Islet precursor cell (in vitro differentiated cells): ENCODE measurements around the gene B3GALT6.

ENCODE experiments used
- DNase-seq: peaks from one replicate; pipeline ENCODE4 v3.0.0-alpha.2; 2018

The B3GALT6 gene

DNA sequence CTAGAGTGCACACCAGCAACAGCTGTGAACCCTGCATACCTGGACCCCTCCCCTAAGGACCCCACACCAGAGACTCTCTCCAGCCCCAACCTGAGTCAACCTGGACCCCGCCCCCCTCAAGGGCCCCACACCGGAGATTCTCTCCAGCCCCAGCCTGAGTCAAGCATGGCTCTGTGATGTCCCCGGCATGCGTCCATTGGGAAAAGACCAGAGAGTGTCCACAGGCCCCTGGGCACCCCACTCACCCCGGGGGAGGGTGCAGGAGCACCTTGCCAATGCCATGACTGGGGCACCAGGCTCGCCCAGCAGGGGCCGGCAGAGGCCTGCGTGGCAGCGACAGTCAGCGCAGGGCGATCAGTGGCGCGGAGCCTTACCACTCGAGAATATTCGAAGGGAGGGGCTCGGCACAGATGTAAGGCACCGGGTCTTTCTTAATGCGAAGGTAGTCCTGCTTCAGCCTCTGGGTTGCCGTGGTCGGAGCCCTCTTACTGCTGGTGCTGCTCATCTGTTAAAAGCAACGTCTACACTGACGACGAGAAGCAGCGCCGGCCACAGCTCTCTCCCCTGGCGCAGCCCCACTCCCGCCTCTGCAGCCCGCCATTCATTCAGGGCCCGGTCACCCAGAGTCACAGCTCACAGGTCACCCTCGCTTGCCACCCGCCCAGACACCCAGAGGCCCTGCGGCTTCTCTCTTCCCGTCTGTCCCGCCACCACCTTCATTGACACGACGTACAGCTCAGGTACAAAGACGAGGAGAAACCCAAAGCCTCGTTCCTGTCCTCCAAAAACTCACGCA, 35.6 kb downstream of the B3GALT6 start:
- DNase-seq, result no peak

DNA sequence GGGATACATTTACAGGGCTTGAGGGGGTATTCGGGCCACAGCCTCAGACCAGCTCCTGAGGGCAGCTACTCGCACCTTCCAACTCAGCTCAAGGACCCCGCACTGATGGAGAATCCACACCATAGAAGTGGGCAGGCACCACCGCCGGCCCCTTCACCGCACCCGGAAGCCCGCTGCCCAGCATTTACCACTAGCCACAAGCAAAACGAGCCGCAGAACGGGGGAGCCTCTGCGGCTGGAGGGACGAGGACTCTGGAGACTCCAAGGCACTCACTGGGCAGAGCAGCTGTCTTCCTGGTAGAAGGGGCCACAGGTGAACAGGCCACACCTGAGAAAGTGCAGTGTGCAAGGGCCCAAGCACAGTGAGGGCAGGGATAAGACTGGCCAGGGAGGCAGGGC, 36.2 kb downstream of the B3GALT6 start:
- no peak for DNase-seq

DNA sequence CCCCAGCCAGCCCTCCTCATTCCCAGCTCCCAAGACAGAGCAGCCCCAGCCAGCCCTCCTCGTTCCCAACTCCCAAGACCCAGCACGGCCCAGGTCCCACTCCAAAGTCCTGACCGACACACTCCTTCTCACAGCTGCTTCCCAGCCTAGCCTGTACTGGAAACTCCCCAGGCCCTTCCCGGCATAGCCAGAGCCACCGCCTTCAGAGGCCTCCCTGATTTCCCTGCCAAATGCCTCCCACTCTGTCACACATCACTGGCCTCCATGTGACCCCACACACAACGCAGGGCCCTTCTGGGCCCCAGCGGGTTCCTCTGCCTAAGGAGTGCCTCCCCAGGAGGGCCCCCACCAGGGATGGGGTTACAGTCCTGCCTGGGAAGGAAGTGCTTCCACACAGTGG, 38.8 kb downstream of the B3GALT6 start:
- DNase-seq, result no peak

DNA sequence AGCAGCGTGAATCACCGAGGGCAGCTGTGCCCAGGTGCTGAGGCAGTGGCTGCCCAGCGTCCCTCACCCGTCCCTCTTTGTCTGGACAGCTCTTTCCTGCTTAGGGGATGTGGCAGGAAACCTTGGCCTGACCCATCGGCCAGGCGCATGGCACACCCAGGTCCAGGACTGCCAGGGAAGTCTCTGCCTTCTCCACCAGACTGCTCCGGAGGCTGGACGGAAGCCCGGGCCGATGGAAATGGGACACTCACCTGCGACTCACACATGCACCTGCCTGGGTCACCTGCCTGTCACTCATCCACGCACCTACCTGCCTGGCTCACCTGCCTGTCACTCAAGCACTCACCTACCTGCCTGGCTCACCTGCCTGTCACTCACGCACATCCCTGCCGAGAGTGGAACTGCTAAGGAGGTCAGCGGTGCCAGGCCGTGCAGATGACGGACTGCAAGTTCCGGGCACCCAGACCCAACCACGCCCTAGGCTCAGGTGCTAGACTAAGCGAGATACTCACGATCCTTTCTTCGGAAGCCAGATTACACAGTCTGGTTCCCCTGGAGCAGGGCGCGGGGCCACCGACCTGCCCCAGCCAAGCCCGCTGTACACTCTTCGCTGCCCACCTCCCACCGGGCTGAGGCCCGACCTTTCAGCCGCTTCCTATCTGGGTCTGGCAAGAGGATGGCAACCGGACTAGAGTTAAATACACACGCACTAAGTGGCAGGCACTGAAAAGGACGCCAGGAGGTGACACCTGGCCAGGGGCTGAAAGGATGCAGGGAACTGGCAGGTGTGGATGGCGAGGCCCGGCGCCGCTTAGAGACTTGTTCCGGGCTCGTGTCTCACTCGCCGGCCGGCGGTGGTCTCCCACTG, 40.5 kb downstream of the B3GALT6 start:
- no peak for DNase-seq

DNA sequence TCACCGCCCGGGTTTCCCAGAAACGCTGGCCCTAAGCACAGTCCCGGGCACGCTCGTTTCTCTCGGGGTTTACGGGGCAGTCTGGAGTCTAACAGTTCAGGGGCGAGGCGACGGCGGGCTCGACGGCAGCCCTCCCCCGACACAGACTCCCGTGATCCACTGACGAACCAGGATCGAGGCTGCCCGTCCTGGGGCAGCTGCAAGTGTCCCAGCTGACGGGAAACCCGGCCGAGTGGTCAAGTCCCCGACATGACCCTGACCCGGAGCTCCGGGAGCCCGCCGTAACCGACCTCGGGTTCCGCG, 41.1 kb downstream of the B3GALT6 start:
- no peak for DNase-seq

DNA sequence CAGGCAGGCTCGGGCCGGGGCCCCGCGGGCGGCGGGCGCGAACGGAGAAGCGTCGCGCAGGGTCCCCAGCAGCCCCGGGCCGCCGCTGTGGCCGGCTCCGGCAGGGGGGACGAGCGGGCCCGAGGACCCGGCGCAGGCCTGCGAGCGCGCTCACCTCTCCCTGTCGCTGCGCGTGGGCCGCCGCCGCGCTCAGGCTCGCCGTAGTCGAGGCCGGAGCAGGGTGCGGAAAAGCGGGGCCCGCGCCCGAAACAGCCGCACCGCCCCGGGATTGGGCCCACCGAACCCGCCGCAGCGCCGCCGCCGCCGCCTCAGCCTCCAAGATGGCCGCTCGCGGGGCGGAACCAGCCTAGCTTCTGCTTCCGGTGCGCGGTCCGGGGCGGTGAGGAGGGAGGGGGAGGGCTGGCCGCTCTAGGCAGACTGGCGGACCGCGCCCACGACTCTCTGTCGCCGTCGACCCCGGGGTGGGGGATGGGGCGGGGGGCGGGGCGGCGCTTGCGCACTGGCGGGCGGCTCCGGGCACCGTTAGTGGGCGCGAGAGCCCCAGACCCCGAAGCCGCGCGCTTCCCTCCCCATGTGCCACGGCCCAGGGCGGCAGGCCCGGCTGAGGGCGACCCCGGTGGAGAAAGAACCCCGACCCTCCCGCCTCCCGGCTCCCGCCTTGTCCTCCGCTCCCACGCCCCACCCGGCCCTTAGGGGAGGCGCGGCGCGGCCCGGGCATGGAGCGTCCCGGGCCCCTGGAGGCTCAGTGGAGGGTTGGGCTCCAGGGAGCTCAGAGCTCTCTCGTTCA, 41.7 kb downstream of the B3GALT6 start, which contains the start of gene UBE2J2:
TSS of gene UBE2J2 (minus strand) at position 343 of the 787 bp plus-strand sequence. CDS start 5,862 bp downstream, outside the sequence.
- peak; percentile 94 for DNase-seq

DNA sequence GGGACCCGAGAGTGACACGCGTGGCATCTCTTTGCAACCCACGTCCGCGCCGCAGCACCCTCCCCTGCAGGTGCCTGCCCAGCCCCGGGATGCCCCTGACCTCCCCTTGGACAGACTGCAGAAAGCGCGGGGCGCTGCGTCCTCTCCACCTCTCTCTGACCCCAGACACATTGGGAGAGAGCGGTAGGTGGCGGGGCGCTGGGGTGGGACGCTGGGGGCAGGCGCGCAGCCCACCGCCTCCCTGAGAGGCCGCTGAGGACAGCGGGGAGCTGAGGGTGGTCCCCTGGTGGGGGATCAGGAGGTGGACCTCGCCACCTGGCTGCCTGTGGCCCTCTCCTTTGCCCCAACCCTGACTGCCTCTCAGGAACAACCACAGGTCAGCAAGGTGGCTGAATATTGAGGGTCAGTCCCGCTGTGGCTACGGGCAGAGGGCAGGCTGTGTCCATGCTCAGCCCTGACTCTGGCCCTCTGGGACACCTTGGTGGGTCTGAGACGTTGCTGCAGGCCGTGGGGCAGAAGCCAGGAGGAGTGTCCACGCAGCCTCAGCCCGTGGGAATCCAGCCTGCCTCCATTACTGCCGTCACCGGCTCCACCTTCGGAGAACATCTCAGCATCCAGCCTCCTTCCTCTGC, 42.4 kb downstream of the B3GALT6 start:
- DNase-seq, result no peak

DNA sequence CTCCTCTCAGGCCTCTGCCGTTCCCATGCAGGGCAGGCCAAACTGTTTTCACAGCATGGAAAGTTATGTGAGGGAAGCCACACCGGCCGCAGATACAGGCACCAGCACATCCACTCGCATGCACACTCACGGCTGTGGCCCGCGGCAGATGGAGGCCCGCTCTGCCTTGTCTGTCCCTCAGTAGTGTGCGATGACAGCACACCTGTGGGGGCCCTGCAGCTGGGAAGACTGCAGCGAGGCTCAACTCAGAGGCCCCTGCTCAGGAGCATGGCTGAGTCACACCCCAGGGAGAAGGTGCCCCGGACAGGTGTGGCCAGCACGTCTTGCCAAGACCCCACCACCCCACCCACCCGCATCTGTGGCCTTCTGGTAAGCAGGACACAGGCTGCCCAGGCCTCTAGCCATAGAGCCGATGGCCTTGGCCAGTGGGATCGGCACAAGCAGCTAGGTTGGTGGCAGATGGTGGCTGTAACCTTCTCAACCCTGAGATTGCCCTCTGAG, 42.9 kb downstream of the B3GALT6 start:
- DNase-seq, result no peak

DNA sequence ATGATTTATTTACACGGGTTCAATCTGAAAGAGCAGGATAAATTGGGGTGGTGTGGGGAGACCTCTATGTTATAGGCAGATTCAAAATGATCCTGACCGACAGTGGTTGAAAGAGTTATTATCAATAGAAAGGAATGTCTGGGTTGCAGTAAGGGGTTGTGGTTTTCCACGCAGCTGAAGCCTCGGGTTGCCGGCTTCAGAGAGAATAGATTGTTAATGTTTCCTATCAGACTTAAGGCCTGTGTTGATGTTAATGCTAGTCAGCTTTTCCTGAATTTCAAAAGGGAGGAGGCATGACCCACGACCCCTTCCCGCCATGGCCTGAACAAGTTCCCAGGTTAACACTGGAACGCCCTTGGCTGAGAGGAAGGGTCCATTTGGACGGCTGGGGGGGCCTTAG, 43.8 kb downstream of the B3GALT6 start:
- no peak for DNase-seq

DNA sequence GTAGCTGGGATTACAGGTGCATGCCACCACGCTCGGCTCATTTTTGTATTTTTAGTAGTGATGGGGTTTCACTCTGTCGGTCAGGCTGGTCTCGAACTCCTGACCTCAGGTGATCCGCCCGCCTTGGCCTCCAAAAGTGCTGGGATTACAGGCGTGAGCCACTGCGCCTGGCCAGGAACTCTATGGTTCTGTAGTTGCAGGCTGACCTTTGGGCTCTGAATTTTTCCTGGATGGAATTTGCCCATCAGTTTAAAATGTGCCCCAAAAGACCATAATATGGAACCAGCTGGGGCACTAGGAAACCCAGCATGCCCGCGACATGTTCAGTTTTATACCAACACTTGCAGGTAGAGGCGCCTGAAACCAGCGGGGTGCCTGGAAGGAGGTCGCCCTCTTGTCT, 46.6 kb downstream of the B3GALT6 start:
- no peak for DNase-seq

DNA sequence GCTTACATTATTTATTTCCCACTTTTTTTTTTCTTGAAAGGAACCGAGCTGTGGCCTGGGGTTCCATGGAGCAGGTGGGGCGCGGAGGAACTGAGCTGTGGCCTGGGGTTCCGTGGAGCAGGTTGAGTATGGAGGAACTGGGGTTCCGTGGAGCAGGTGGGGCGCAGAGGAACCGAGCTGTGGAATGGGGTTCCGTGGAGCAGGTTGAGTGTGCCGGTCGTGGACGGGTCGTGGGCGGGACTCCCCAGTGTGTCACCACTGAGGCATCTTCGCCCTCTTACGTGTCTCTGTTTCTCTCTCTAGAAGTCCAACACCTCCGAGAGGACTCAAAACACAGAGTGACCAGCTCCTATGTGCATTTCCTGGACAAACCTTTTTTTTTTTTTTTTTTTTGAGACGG, 47.0 kb downstream of the B3GALT6 start:
- no peak for DNase-seq

DNA sequence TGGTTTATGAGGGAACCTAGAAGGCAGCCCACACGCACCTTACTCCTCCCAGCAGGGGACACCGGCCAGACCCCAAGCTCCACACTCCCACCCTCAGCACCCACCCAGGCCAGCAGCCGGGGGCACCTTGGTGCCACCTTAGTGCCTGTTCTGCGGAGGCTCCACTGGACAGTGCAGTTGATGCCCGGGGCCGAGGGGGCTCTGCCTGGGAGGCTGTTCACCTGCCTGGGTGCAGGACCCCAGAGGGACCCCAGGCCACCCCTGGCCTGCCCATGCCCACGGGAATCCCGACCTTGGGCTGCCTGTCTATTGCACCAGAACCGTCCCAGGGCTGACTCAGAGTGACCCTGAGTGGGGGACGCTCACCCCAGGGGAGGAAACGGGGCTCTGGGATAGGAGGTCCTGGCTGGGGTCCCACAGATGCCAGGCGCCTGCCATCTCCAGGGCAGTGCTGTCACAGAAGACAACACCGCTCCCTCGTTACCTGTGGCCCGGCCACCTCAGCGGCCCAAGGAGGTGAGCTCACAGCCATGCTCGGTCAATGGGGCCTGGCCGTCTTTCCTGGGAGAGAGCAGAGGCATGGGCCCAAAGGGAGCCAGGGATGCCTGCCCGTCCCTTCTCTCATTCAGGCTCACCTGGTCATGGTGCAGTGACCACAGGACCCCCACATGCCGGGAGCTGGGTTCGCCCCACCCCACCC, 48.9 kb downstream of the B3GALT6 start:
- DNase-seq, result no peak

DNA sequence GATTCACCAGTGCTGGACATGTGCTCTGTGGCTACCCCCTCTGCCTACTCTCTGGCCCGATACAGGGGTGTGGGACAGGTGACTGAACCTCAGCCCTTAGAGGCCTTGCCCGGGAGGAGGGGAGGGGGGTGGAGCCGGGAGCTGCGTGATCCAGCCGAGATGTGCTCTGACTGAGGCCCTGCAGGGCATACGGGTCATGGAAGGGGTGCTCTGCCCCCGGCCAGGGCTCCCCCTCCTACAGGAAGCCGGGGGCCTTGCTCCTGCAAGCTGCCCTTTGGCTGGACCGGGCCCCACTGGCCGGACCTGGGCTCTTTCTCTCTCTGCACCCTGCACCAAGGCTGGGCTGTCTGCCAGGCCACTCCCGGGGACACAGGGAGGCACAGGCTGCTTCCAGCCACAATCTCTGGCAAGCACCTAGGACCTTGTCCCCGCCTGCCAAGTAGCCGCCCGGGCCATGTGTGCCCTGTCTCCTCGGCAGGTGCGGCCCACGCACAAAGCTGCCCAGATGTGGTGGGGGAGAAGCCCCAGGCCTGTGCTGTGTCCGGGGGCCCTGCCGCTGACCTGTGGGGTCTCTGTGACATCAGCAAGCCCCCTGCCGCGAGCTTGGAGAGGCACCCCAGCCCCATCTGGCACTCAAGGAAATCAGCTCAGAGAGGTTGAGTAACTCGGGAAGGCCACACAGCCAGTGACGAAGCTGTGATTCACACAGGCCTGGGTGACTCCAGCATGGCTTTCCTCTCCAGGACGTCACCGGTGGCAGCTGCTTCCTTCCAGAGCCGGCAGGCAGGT, 49.7 kb downstream of the B3GALT6 start:
- no peak for DNase-seq

DNA sequence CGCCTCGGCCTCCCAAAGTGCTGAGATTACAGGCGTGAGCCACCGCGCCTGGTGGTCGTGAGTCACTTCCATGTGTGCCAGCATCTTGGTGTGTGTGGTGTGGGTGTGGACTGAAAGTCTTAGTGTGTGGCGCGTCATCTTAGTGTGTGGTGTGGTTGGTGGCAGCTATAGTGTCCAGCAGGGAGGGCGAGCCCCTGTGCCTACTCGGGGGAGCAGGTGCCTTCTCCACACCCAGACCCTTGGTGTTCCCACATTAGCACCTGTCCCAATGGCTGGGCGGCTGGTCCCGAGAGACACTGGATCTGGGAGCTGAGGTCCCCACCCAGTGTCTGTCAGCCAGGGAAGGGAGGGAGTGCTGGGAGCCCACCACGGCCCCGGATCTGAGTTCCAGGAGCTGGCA, 51.0 kb downstream of the B3GALT6 start:
- DNase-seq, result no peak

DNA sequence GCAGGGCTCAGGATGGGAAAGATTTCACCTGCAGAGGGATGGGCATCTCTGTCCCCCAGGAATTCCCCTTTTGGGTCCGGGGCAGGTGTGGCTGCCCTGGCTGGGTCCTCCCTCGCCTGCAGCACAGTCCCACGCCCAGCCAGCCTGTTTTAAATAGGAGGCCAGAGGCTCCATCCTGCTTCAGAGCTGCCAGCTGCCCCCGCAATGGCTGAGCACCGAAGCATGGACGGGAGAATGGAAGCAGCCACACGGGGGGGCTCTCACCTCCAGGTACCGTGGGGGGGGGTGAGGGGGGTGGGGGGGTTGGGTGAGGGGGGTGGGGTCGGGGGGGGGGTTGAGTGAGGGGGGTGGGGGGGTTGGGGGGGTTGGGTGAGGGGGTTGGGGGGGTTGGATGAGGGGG, 51.8 kb downstream of the B3GALT6 start:
- no peak for DNase-seq
